ENCODE results near the gene C1QA.

The C1QA gene, protein sequence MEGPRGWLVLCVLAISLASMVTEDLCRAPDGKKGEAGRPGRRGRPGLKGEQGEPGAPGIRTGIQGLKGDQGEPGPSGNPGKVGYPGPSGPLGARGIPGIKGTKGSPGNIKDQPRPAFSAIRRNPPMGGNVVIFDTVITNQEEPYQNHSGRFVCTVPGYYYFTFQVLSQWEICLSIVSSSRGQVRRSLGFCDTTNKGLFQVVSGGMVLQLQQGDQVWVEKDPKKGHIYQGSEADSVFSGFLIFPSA

DNA sequence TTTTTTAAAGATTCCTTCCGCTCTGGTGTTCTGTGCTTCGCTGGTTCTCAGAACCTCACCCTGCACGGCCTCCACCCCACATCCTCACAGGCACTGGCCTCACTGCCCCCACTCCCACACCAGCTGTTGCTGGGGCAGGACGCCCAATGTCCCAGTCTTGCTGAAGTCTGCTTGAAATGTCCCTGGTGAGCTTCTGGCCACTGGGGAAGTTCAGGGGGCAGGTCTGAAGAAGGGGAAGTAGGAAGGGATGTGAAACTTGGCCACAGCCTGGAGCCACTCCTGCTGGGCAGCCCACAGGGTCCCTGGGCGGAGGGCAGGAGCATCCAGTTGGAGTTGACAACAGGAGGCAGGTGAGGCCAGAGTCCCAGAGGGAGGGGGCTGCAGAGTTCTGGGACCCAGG, at the start of gene C1QA:
Gene C1QA (plus strand): TSS at position 276 of the 400 bp plus-strand sequence. CDS start 989 bp downstream, outside the sequence.
- no peak for DNase-seq (ENCODE audit: low read depth in 3 of 3)

DNA sequence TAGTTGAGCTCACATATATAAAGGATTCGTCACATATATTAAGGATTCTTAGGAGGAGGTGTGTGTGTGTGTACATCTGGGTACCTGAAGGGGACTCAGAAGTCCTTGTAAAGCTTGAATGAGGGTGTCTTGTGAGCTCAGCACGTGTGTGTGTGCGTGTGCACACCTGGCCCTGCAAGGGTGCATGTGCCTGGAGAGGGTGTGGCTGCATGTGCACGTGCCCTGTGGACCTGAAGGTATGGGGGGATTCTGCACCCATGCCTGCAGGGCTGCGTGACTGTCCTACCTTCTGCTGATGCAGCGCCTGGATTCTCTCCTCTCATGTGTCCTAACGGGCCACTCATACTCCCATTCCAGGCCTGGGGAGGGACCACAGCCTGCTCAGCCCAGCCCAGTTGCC, 49.2 kb upstream of the C1QA start:
- DNase-seq (ENCODE audit: low read depth in 3 of 3) = no peak

DNA sequence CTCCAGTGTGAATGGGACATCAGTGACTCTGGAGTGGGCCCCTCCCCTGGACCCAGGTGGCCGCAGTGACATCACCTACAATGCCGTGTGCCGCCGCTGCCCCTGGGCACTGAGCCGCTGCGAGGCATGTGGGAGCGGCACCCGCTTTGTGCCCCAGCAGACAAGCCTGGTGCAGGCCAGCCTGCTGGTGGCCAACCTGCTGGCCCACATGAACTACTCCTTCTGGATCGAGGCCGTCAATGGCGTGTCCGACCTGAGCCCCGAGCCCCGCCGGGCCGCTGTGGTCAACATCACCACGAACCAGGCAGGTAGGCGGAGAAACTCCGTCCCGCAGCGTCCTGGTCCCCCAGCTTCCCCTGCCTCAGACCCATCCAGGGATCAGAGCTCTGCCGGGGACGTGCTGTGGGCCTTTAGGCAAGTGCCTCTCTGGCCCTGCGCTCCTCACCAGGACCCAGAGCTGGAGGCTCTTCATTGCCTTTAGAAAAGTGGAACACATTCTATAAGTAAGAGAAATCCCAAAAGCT, 47.5 kb upstream of the C1QA start:
- DNase-seq (ENCODE audit: low read depth in 3 of 3) = no peak

DNA sequence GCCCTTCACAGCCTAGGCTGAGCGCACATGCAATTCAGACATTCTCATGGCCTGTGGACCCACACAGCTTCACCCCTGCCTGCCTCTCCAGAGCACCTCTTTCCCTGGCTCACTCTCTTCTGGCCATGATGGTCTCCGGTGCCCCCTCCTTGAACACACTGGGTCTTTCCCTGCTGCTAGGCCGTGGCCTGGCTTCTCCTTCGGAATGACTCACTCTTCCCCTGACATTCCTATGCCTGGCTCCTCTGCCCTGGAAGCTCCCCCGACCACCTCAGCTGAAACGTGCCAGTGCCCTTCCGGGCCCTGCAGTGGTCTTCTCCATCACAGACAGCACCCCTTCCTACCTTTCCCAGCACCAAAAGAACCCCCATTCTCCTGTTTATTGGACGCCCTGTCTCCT, 44.9 kb upstream of the C1QA start:
- DNase-seq (ENCODE audit: low read depth in 3 of 3) = no peak

DNA sequence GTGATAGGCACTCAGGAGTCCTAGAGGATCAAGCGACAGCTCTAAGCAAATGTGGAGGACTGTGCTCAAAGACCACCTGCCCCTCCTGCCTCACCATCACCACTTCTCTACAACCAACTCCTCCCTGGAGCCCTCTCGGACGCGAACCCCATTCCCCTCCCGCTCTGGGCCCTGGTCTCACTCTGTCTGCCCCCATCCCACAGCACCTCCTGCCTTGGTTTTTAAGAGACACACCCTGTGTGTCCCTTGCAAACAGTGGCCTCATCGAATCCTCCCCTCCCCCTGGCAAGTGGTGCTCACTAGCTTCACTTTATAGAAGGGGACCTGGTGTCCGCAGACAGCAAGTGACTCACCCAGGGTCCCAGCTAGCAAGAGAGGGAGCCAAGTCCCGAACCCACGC, 44.4 kb upstream of the C1QA start:
- DNase-seq (ENCODE audit: low read depth in 3 of 3) = no peak

DNA sequence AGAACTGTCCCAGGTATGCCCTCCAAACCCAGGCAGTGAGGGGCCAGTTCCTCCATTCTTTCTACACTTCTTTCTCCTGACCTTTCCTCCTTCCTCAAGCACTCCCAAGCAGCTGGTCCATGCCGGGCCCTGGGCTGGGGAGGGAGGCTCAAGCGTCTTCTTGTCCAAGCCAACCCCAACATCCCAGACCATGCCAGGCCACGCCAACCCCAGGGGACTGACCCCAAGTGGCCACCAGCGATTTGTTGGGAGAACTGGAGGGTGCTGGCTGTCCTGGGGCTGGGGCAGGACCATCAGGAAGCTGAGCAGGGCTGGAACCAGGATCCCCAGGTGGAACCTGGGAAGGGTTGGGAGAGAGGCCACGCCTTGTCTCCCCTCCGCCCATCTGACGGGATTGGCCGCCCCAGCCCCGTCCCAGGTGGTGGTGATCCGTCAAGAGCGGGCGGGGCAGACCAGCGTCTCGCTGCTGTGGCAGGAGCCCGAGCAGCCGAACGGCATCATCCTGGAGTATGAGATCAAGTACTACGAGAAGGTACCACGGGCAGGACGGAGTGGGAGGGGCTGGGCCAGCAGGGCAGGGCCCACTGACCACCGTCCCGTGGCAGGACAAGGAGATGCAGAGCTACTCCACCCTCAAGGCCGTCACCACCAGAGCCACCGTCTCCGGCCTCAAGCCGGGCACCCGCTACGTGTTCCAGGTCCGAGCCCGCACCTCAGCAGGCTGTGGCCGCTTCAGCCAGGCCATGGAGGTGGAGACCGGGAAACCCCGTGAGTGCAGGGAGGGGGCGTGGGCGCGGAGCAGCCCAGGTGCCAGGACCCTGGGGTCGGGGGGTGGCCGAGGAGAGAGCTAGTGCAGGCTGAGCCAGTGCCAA, 43.3 kb upstream of the C1QA start:
- DNase-seq (ENCODE audit: low read depth in 3 of 3) = no peak

DNA sequence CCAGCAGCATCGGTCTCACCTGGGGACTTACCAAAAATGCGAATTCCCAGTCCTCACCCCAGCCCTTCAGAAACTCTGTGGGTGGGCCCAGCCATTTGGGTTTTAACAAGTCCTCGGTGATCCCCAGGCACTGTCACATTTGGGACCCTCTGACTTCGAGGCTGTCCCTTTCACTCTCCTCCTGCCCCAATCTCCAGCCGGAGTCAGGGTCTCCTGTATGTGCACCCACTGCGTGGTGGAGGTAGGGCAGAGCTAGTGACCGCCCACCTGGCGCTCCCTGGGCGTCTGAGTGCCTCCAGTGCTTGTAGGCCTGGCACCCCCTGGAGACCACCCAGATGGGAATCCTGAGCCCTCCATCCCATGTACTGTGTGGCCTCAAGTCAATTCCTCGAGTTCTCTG, 42.0 kb upstream of the C1QA start:
- DNase-seq (ENCODE audit: low read depth in 3 of 3) = no peak

DNA sequence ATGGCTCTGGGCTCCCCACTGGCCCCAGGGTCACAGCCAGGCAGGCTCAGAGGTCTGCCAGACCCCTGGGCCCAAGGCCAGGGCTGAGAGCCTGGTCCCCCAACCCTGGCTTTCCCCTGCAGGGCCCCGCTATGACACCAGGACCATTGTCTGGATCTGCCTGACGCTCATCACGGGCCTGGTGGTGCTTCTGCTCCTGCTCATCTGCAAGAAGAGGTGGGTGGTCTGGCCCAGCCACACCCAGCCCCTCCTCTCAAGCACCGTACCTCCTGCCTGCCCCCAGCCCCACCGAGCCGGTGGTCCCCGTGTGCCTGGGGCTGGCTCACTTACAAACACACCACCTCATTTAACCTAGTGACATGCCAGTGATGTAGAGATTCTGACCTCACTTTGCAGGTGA, 41.3 kb upstream of the C1QA start:
- no peak for DNase-seq (ENCODE audit: low read depth in 3 of 3)

DNA sequence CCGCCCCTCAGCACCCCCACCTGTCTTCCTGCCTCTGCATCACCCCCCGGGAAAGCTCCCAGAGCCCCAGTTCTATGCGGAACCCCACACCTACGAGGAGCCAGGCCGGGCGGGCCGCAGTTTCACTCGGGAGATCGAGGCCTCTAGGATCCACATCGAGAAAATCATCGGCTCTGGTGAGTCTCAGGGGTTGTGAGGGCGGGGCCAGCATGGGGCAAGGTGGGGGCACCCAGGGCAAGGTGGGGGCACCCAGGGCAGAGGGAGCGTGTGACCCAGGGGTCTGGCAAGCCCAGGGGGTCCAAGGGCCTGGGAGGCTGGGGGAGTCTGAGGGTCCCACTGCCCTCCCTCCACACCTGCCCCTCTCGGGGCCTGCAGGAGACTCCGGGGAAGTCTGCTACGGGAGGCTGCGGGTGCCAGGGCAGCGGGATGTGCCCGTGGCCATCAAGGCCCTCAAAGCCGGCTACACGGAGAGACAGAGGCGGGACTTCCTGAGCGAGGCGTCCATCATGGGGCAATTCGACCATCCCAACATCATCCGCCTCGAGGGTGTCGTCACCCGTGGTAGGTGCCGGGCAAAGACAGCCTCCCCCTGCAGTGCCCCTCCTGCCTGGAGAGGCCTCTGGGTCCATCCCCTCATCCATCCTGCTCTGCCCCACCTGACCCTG, 39.0 kb upstream of the C1QA start:
- no peak for DNase-seq (ENCODE audit: low read depth in 3 of 3)

DNA sequence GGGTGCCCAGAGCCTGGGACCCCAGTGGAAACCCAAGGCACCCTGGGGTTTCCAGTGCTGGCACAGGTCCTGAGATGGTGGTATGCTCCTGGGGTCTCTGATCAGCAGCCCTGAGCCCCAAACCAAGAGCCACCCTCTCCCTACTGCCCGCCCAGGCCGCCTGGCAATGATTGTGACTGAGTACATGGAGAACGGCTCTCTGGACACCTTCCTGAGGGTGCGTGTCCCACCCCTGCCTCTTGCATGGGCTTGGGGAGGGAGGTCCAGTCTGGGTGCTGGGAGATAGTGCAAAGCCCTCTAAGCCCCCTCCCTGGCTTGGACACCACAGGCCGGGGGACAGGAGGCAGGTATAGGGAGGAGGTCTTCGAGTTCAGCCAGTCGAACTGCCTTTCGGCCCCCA, 38.4 kb upstream of the C1QA start:
- no peak for DNase-seq (ENCODE audit: low read depth in 3 of 3)

DNA sequence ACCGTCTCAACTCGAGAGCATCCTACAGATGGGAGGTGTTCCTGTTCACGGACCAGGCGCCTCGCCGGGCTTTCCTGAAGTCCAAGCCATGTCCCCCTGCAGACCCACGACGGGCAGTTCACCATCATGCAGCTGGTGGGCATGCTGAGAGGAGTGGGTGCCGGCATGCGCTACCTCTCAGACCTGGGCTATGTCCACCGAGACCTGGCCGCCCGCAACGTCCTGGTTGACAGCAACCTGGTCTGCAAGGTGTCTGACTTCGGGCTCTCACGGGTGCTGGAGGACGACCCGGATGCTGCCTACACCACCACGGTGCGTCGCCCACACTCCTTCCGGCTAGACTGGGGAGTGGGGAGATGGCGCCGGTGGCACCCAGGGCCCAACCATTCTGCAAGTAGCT, 37.7 kb upstream of the C1QA start:
- no peak for DNase-seq (ENCODE audit: low read depth in 3 of 3)

DNA sequence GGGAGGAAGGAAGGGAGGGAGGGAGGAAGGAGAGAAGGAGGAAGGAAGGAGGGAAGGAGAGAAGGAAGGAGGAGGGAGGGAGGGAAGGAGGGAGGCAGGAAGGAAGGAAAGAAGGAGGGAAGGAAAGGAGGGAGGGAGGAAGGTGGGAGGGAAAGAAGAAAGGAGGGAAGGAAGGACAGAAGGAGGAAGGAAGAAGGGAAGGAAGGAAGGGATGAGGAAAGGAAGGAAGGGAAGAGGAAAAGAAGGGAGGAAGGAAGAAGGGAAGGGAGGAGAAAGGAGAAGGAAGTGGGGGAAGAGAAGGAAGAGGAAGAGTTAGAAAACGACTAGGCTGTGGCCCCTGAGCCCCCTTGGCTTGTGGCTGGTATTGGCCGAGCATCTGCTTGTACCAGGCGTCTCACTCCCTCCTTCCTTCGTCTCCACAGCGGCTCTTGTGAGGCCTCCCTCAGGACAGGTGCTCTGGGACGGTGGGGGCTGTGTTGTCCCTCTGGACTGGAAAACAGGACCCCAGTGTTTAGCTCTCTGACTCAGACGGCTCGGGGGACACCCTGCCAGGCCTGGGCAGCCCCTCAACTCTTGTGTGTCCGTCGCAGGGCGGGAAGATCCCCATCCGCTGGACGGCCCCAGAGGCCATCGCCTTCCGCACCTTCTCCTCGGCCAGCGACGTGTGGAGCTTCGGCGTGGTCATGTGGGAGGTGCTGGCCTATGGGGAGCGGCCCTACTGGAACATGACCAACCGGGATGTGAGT, 36.2 kb upstream of the C1QA start:
- DNase-seq (ENCODE audit: low read depth in 3 of 3) = no peak

DNA sequence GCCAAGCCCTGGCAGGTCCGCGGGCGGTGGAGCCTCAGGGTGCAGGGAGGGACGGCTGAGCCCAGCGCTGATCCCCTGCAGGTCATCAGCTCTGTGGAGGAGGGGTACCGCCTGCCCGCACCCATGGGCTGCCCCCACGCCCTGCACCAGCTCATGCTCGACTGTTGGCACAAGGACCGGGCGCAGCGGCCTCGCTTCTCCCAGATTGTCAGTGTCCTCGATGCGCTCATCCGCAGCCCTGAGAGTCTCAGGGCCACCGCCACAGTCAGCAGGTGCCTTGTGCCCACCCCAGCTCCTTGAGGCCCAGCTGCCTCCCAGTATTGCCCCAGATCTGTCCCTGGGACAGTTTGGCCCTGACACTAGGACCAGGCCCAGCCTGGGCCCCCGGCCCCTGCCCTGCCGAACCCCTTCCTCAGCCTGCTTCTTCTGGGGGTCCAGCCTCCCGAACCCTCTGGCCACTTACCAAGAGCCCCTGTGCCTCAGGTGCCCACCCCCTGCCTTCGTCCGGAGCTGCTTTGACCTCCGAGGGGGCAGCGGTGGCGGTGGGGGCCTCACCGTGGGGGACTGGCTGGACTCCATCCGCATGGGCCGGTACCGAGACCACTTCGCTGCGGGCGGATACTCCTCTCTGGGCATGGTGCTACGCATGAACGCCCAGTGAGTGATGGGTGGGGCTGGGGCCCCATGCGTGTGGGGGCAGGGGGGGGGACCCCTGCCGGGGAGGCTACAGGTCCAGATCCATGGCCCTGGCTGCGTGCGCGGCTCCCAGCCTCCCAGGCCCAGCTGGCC, 35.4 kb upstream of the C1QA start:
- no peak for DNase-seq (ENCODE audit: low read depth in 3 of 3)

DNA sequence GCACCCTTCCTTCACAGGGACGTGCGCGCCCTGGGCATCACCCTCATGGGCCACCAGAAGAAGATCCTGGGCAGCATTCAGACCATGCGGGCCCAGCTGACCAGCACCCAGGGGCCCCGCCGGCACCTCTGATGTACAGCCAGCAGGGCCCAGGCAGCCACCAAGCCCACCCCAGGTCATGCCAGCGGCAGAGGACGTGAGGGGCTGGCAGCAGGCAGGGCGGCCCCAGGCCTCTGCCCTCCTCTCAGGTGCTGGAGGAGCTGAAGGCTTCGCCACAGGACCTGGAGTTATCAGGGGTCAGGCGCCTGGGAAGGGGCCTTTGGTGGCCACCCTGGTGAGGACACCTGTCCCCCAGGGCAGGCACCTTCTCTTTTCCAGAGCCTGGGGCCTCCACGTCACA, 34.8 kb upstream of the C1QA start:
- DNase-seq (ENCODE audit: low read depth in 3 of 3) = no peak

DNA sequence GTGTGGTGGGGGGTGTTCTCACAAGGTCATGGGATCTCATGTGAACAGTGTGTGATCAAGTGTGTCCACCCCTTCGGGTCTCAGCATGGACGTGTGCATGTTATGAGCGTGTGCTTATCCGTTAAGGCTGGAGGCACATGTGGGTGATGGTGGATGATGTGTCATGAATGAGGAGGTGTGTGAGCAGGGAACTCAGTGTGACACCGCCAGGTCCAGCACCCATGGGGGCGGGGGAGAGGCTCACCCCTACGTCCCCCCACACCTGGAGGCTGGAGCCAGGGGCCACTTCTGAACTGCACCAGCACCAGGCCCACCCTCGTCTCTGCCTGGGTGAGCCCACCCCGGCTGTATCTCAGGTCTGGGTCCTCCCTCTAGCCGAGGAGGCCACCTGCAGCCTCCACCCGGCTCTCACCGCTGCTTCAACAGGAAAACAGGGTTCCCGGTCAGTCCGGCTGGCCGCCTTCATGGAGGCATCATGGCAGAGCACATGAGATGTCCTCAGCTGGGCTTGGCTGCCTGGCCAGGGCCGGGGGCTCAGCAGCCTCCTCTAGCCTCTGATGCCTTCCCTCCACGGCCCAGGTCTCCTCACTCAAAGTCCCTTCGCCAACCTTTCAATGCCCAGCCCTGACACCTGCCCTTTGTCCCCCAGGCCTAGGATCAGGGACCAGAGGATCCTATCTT, 34.2 kb upstream of the C1QA start:
- DNase-seq (ENCODE audit: low read depth in 3 of 3) = no peak

DNA sequence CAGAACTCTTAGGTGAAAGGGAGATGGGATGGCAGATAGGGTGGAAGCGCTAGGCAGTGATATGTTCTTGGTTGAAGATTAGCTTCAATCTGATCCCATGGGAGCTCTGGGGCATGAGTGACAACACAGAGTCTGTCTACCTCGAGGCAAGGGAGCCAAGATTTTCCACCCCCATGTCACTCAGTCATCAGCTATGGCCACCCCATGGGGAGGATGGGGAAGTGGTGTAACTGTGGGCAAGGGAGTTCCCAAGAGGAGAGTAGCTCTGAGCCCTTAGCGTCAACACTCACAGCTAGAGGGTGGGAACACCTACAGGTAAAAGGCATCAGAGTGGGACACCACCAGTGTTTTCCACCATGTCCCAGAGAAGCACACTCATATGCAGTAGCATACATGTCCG, 30.3 kb upstream of the C1QA start:
- no peak for DNase-seq (ENCODE audit: low read depth in 3 of 3)

DNA sequence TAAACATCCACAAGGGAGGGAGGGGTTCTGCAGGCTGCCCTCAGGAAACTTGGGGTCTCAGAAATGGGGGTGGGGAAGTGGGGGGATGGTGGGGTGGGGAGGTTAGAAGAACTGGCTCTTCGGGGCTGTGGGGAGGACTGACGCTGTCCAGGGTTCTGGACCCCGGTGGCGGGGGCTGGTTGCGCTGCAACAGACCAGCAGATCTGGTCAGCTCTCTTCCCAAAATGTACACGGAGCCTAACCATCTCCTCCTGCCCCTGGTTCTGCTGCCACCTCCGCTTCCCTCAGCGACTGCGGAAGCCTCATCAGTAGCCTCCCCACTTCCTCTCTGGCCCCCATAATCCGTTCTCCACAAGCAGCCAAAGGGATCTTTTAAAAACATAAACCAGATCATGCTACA, 29.3 kb upstream of the C1QA start:
- DNase-seq (ENCODE audit: low read depth in 3 of 3) = no peak

DNA sequence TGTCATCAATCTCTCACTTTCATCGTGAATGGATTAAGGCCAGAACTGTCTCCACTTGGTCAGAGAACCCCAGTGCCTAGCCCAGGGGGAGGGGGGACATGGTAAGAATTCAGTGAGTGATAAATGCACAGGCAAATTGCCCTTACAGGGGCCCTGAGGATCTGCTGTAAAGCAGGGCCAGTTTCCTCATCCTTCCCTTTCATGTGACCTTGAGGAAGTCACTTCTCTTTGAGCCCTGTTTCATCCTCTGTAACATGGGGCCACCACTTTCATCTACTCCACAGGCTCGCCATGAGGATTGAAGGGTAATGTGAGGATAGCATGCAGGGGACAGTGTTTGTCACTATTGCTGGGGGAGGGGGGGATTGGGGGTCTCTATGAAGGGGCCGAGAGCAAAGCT, 28.1 kb upstream of the C1QA start:
- no peak for DNase-seq (ENCODE audit: low read depth in 3 of 3)

DNA sequence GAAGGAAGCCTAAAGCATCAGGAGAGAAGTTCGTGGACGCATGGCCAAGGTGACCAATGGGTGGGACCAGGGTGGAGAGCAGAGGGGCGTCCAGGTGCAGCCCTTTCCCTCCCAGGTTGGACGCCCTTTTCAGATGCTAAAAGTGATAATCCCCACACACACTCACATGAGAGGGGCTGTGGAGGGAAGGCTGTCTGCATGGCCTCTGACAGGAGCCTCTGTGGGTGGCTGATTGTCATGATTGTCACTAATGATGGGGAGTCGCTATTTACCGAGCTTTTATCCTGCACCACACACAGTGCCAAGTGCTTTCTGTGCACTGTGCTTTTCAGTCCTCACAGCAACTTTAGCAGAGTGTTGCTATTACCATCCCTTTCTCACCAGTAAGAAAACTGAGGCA, 27.1 kb upstream of the C1QA start:
- DNase-seq (ENCODE audit: low read depth in 3 of 3) = no peak

DNA sequence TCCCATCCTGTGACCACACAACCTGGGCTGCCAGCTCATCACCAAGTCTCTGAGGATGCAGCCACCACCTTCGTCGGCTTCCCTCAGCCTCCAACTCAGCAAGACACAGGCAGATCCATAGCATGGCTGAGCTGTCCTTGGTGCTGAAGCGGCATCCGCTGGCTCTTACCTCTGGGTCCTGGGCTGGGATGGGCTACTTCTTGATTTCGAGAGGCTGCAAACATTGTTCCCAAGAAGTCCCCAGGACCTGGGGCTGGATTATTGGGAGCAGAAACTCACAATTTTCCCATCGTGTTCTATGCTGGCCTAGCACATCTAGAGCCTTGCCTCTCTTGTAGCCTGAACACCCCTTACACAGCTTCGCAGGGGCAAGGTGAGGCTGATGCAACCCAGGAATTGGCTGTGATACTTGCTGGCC, 24.9 kb upstream of the C1QA start:
- DNase-seq (ENCODE audit: low read depth in 3 of 3) = peak in 2 of 3 donors; percentile 8 to 11
